Loucy (cell line): ENCODE results near the gene PTH1R.

Experiments
- H2AFZ ChIP-seq: fragments of 200-600 bp; sonication (generic); 2 replicates; pipeline ENCODE4 v1.6.0; 2016; ENCODE audit warnings: antibody characterized with exemption, mild to moderate bottlenecking, low read length, moderate library complexity
- H3F3A ChIP-seq: fragments of 200-600 bp; 2 replicates; pipeline ENCODE4 v1.6.0; 2016; ENCODE audit warnings: antibody characterized with exemption, low read depth, mild to moderate bottlenecking
- H3K27me3 ChIP-seq: fragments of 200-600 bp; sonication (generic); 2 replicates; pipeline ENCODE4 v1.6.1; 2014; ENCODE audit warnings: low read length, mild to moderate bottlenecking; ENCODE audit not compliant: insufficient read depth, poor library complexity, severe bottlenecking
- H3K36me3 ChIP-seq: fragments of 200-600 bp; sonication (generic); 2 replicates; pipeline ENCODE4 v1.6.1; 2016; ENCODE audit warnings: low read length; ENCODE audit not compliant: insufficient read depth
- H3K4me1 ChIP-seq: fragments of 200-600 bp; sonication (generic); 2 replicates; pipeline ENCODE4 v1.5.1; 2014; ENCODE audit warnings: low read length, mild to moderate bottlenecking; ENCODE audit not compliant: insufficient read depth, poor library complexity, severe bottlenecking
- H3K4me2 ChIP-seq: fragments of 200-600 bp; sonication (generic); 2 replicates; pipeline ENCODE4 v1.6.0; 2014; ENCODE audit warnings: antibody characterized with exemption, low read length, low read depth, mild to moderate bottlenecking; ENCODE audit not compliant: poor library complexity, severe bottlenecking
- H3K4me3 ChIP-seq: fragments of 200-600 bp; sonication (generic); 2 replicates; pipeline ENCODE4 v1.5.1; 2014; ENCODE audit warnings: low read length, mild to moderate bottlenecking, mixed read lengths; ENCODE audit not compliant: poor library complexity, severe bottlenecking
- H3K79me2 ChIP-seq: fragments of 200-600 bp; sonication (generic); 2 replicates; pipeline ENCODE4 v1.6.1; 2014; ENCODE audit warnings: low read length; ENCODE audit not compliant: insufficient read depth
- H3K9ac ChIP-seq: fragments of 200-600 bp; sonication (generic); 2 replicates; pipeline ENCODE4 v1.6.0; 2014; ENCODE audit warnings: mild to moderate bottlenecking, low read depth, low read length, moderate library complexity; ENCODE audit not compliant: poor library complexity, severe bottlenecking
- H3K9me2 ChIP-seq: fragments of 200-600 bp; sonication (generic); replicated peaks from 2 replicates; pipeline ENCODE4 v1.6.1; 2016; ENCODE audit warnings: low read depth, low read length, mixed read lengths
- H3K9me3 ChIP-seq: fragments of 200-600 bp; sonication (generic); 2 replicates; pipeline ENCODE4 v1.6.1; 2014; ENCODE audit warnings: mild to moderate bottlenecking, antibody characterized with exemption, low read length, low read depth; ENCODE audit not compliant: insufficient read depth
- H4K20me1 ChIP-seq: fragments of 200-600 bp; sonication (generic); 2 replicates; pipeline ENCODE4 v1.6.0; 2014; ENCODE audit warnings: antibody characterized with exemption, low read length, mild to moderate bottlenecking; ENCODE audit not compliant: insufficient read depth, poor library complexity, severe bottlenecking
- CTCF ChIP-seq: fragments of 200-600 bp; sonication (generic); conservative IDR thresholded peaks from 2 replicates; pipeline ENCODE4 v1.5.1; 2014; ENCODE audit warnings: mild to moderate bottlenecking, antibody characterized with exemption, low read length
- EZH2phosphoT487 ChIP-seq: fragments of 200-600 bp; IDR thresholded peaks from 2 replicates; pipeline ENCODE4 v1.6.1; 2018; ENCODE audit warnings: antibody characterized with exemption, mild to moderate bottlenecking, moderate library complexity, borderline replicate concordance

PTH1R gene

GRCh38 chr3:46877406-46878125 lies at the start of gene PTH1R:
Gene PTH1R (plus strand): TSS chr3:46877721. CDS start chr3:46883560, 5,839 bp downstream.
- Histone ChIP-seq H3F3A (no peaks in the 10 kb centered on the region), H4K20me1 (no peaks in the 10 kb centered on the region), H3K4me3 (no peak within 1 kb of the TSS), H3K79me2 (no peaks in the 10 kb centered on the region), H3K9me2 (no peaks in the 10 kb centered on the region), H3K27me3 (no peaks in the 10 kb centered on the region), H3K36me3 (no peaks in the 10 kb centered on the region), H3K9ac (no peak within 1 kb of the TSS), H3K4me1 (no peaks in the 10 kb centered on the region), H3K9me3 (no peaks in the 10 kb centered on the region), H3K4me2 (no peak within 1 kb of the TSS), H2AFZ (no peak within 1 kb of the TSS)
- TF ChIP-seq CTCF (no peak), EZH2phosphoT487 (no peak)

- Histone ChIP-seq H3K79me2 (no peaks in the 10 kb centered on the region), H3K9me3 (no peaks in the 10 kb centered on the region)
These were observed 47.8 kb upstream of the PTH1R start for GRCh38 chr3:46829699-46830208.

GRCh38 chr3:46830801-46831200 lies 46.7 kb upstream of the PTH1R start:
- TF ChIP-seq CTCF (no peak), EZH2phosphoT487 (no peak)

More at GRCh38 chr3:46829699-46830208, 47.8 kb upstream of the PTH1R start:
- Histone ChIP-seq H3K9ac (no peak overlapping the region), H3K9me2 (no peaks in the 10 kb centered on the region), H2AFZ (no peak overlapping the region), H4K20me1 (no peaks in the 10 kb centered on the region), H3F3A (no peaks in the 10 kb centered on the region), H3K36me3 (no peaks in the 10 kb centered on the region), H3K27me3 (no peaks in the 10 kb centered on the region), H3K4me3 (no peak overlapping the region), H3K4me1 (peaks cover 3% of the 10 kb centered on the region), H3K4me2 (no peak overlapping the region)
- no peak for TF ChIP-seq EZH2phosphoT487
- no peak for TF ChIP-seq CTCF

More at GRCh38 chr3:46830801-46831200, 46.7 kb upstream of the PTH1R start:
- no peaks in the 10 kb centered on the region for H3F3A ChIP-seq
- H3K27me3 ChIP-seq = no peaks in the 10 kb centered on the region
- peaks cover 3% of the 10 kb centered on the region for H3K4me1 ChIP-seq
- H3K9me2 ChIP-seq = no peaks in the 10 kb centered on the region
- H2AFZ ChIP-seq = no peak overlapping the region
- H3K4me2 ChIP-seq = no peak overlapping the region
- no peaks in the 10 kb centered on the region for H3K9me3 ChIP-seq
- no peak overlapping the region for H3K9ac ChIP-seq
- H3K36me3 ChIP-seq = no peaks in the 10 kb centered on the region
- no peaks in the 10 kb centered on the region for H4K20me1 ChIP-seq
- no peak overlapping the region for H3K4me3 ChIP-seq
- H3K79me2 ChIP-seq = no peaks in the 10 kb centered on the region
